H9 (cell line): ENCODE data around the gene SEBOX. TPM values are rescaled to one million over a fixed set of nuclear protein-coding genes. Genes with fewer than 3 reads are reported as not detected.

Experiments
- DNase-seq: peaks from one replicate; pipeline ENCODE4 v3.0.0-alpha.2; 2017
- H2AFZ ChIP-seq: one replicate; pipeline ENCODE4 v1.6.1; 2013; ENCODE audit warnings: mild to moderate bottlenecking, low read length, control low read depth, moderate library complexity
- H2AK5ac ChIP-seq: 2 replicates; pipeline ENCODE4 v1.6.1; 2013; ENCODE audit warnings: low read length, control low read depth, mixed read lengths; ENCODE audit not compliant: insufficient read length
- H2BK120ac ChIP-seq: one replicate; pipeline ENCODE4 v1.6.1; 2013; ENCODE audit warnings: low read depth, mild to moderate bottlenecking, low read length, control low read depth, inconsistent platforms; ENCODE audit not compliant: poor library complexity, severe bottlenecking
- H2BK12ac ChIP-seq: 2 replicates; pipeline ENCODE4 v1.6.1; 2013; ENCODE audit warnings: low read length, control low read depth, mixed read lengths, low read depth; ENCODE audit not compliant: insufficient read length
- H2BK15ac ChIP-seq: 2 replicates; pipeline ENCODE4 v1.6.1; 2013; ENCODE audit warnings: low read depth, low read length, control low read depth
- H2BK20ac ChIP-seq: one replicate; pipeline ENCODE4 v1.6.1; 2013; ENCODE audit warnings: low read depth, mild to moderate bottlenecking, low read length, control low read depth, inconsistent platforms; ENCODE audit not compliant: poor library complexity, severe bottlenecking
- H2BK5ac ChIP-seq: 2 replicates; pipeline ENCODE4 v1.6.1; 2013; ENCODE audit warnings: low read length, control low read depth, mixed read lengths; ENCODE audit not compliant: insufficient read length
- H3K14ac ChIP-seq: 2 replicates; pipeline ENCODE4 v1.6.1; 2013; ENCODE audit warnings: low read length, control low read depth; ENCODE audit not compliant: insufficient read depth
- H3K18ac ChIP-seq: 2 replicates; pipeline ENCODE4 v1.6.1; 2013; ENCODE audit warnings: low read depth, mild to moderate bottlenecking, mixed read lengths, low read length, control low read depth; ENCODE audit not compliant: insufficient read length
- H3K23ac ChIP-seq: 2 replicates; pipeline ENCODE4 v1.6.1; 2013; ENCODE audit warnings: low read length, control low read depth, mixed read lengths, low read depth; ENCODE audit not compliant: insufficient read length
- H3K23me2 ChIP-seq: 2 replicates; pipeline ENCODE4 v1.6.1; 2013; ENCODE audit warnings: low read depth, mild to moderate bottlenecking, mixed read lengths, low read length, control low read depth; ENCODE audit not compliant: insufficient read length, poor library complexity, severe bottlenecking
- H3K27ac ChIP-seq: 2 replicates; pipeline ENCODE4 v1.5.1; 2013; ENCODE audit warnings: low read length, control low read depth, mixed read lengths, low read depth; ENCODE audit not compliant: insufficient read length
- H3K27me3 ChIP-seq: 2 replicates; pipeline ENCODE4 v1.6.1; 2013; ENCODE audit warnings: low read length, control low read depth, inconsistent platforms; ENCODE audit not compliant: insufficient read depth
- H3K4ac ChIP-seq: 2 replicates; pipeline ENCODE4 v1.6.1; 2013; ENCODE audit warnings: low read depth, mild to moderate bottlenecking, control low read depth, inconsistent platforms, low read length, moderate library complexity
- H3K4me1 ChIP-seq: 2 replicates; pipeline ENCODE4 v1.6.1; 2013; ENCODE audit warnings: low read length, control low read depth, inconsistent platforms; ENCODE audit not compliant: insufficient read depth
- H3K4me2 ChIP-seq: 2 replicates; pipeline ENCODE4 v1.6.1; 2013; ENCODE audit warnings: low read length, control low read depth, mixed read lengths; ENCODE audit not compliant: insufficient read length, insufficient read depth
- H3K56ac ChIP-seq: 2 replicates; pipeline ENCODE4 v1.6.1; 2013; ENCODE audit warnings: low read depth, mild to moderate bottlenecking, mixed read lengths, low read length, control low read depth; ENCODE audit not compliant: insufficient read length
- H3K79me1 ChIP-seq: 2 replicates; pipeline ENCODE4 v1.6.1; 2013; ENCODE audit warnings: low read depth, mild to moderate bottlenecking, moderate library complexity, low read length, control low read depth, inconsistent platforms; ENCODE audit not compliant: insufficient read depth, poor library complexity, severe bottlenecking
- H3K79me2 ChIP-seq: 2 replicates; pipeline ENCODE4 v1.6.1; 2013; ENCODE audit warnings: low read length, control low read depth, inconsistent platforms; ENCODE audit not compliant: insufficient read depth
- H3K9ac ChIP-seq: 2 replicates; pipeline ENCODE4 v1.6.1; 2013; ENCODE audit warnings: low read length, control low read depth, mixed read lengths; ENCODE audit not compliant: insufficient read length; ENCODE audit errors: extremely low read depth
- H3K9me3 ChIP-seq: one replicate; pipeline ENCODE4 v1.6.1; 2013; ENCODE audit warnings: low read depth, low read length, inconsistent platforms; ENCODE audit not compliant: control insufficient read depth
- H3T11ph ChIP-seq: one replicate; pipeline ENCODE4 v1.6.1; 2013; ENCODE audit warnings: mild to moderate bottlenecking, low read length, control low read depth, inconsistent platforms
- H4K20me1 ChIP-seq: one replicate; pipeline ENCODE4 v1.6.1; 2013; ENCODE audit not compliant: control insufficient read depth, insufficient read length, insufficient read depth
- H4K5ac ChIP-seq: 2 replicates; pipeline ENCODE4 v1.6.1; 2013; ENCODE audit warnings: low read depth, mild to moderate bottlenecking, mixed read lengths, low read length, control low read depth; ENCODE audit not compliant: insufficient read length
- H4K8ac ChIP-seq: replicated peaks from 2 replicates; pipeline ENCODE4 v1.6.1; 2013; ENCODE audit warnings: low read length, control low read depth, mixed read lengths, low read depth; ENCODE audit not compliant: insufficient read length
- H4K91ac ChIP-seq: 2 replicates; pipeline ENCODE4 v1.6.1; 2013; ENCODE audit warnings: low read depth, mild to moderate bottlenecking, moderate library complexity, mixed read lengths, low read length, control low read depth; ENCODE audit not compliant: insufficient read length
- H3K27ac Mint-ChIP-seq, 3 experiments: 2 replicates in 2 of 3; 3 replicates in 1 of 3; pipeline ENCODE4 v1.8.0; 2020 to 2021; ENCODE audit warnings: mixed read lengths in 3 of 3, mild to moderate bottlenecking in 1 of 3, moderate library complexity in 1 of 3
- H3K27me3 Mint-ChIP-seq: 2 replicates; pipeline ENCODE4 v1.8.0; 2021; ENCODE audit warnings: low read depth, mild to moderate bottlenecking, moderate library complexity, mixed read lengths
- H3K36me3 Mint-ChIP-seq, 3 experiments: 2 replicates in 2 of 3; 3 replicates in 1 of 3; pipeline ENCODE4 v1.8.0; 2020 to 2021; ENCODE audit warnings: low read depth in 3 of 3, mixed read lengths in 3 of 3; ENCODE audit not compliant: insufficient read depth in 1 of 3
- H3K4me1 Mint-ChIP-seq, 2 experiments: 2 replicates each; pipeline ENCODE4 v1.8.0; 2020; ENCODE audit warnings: mixed read lengths in 2 of 2
- H3K4me3 Mint-ChIP-seq, 2 experiments: 2 replicates in 1 of 2; 3 replicates in 1 of 2; pipeline ENCODE4 v1.8.0; 2020 to 2021; ENCODE audit warnings: mild to moderate bottlenecking in 2 of 2, mixed read lengths in 2 of 2, moderate library complexity in 1 of 2
- H3K9me3 Mint-ChIP-seq, 2 experiments: 2 replicates in 1 of 2; 3 replicates in 1 of 2; pipeline ENCODE4 v1.8.0; 2020; ENCODE audit warnings: mild to moderate bottlenecking in 2 of 2, mixed read lengths in 2 of 2, moderate library complexity in 1 of 2
- CTCF ChIP-seq: fragments of 200-600 bp; sonication (generic); conservative IDR thresholded peaks from 3 replicates; pipeline ENCODE4 v1.8.0; 2021; ENCODE audit warnings: antibody characterized with exemption, mild to moderate bottlenecking
- WGBS: extraction: QIAGEN DNeasy Blood & Tissue Kit; methylation state at CpG from one replicate; pipeline ENCODE4 v1.1.7; 2013; ENCODE audit warnings: missing lambda C conversion rate, low lambda C conversion rate, mixed read lengths; ENCODE audit not compliant: insufficient read length; ENCODE audit errors: extremely low coverage; 5-methylcytosine and 5-hydroxymethylcytosine counted together
- total RNA-seq: library from RNA; stranded (reverse); gene quantifications from 2 replicates; pipeline ENCODE4 v1.2.1, GENCODE V29; 2021

Gene SEBOX
- total RNA-seq, 1 experiment from 2014 or later: not detected

GRCh38 chr17:28344011-28344410, 21.0 kb downstream of the SEBOX start:
- Histone ChIP-seq H2BK120ac (no peak overlapping the region), H3K79me2 (no peaks in the 10 kb centered on the region), H2AFZ (no peak overlapping the region), H4K20me1 (no peaks in the 10 kb centered on the region), H2BK5ac (no peak overlapping the region), H3K27me3 (no peaks in the 10 kb centered on the region), H3K14ac (no peak overlapping the region), H3K27ac (no peak overlapping the region), H3K23me2 (no peaks in the 10 kb centered on the region), H3K9me3 (no peaks in the 10 kb centered on the region), H3K4ac (no peak overlapping the region), H2BK12ac (no peak overlapping the region), H3T11ph (no peak overlapping the region), H4K5ac (no peak overlapping the region), H3K4me2 (no peak overlapping the region), H3K23ac (no peak overlapping the region), H3K9ac (no peak overlapping the region), H2BK20ac (no peak overlapping the region), H3K4me1 (no peaks in the 10 kb centered on the region), H2BK15ac (no peak overlapping the region), H4K8ac (no peak overlapping the region), H3K56ac (no peak overlapping the region), H4K91ac (no peak overlapping the region), H2AK5ac (no peak overlapping the region), H3K79me1 (no peaks in the 10 kb centered on the region), H3K18ac (no peak overlapping the region)
- Mint-ChIP-seq H3K27ac (0 out of 7 replicates have a peak overlapping the region, but pooled peaks of 1 of the 3 experiments have one; percentile 28), H3K4me3 (no peak overlapping the region), H3K36me3 (peaks cover 22 to 79% (median 69%) of the 10 kb centered on the region in 3 experiments; a peak in 6 of 7 replicates), H3K4me1 (peaks cover 16 to 17% of the 10 kb centered on the region in 2 experiments), H3K9me3 (no peaks in the 10 kb centered on the region), H3K27me3 (no peaks in the 10 kb centered on the region)
- no CpG with 5 or more reads among the region's 9 CpGs for WGBS
- no peak for TF ChIP-seq CTCF
- no peak for DNase-seq
